ENCODE data around the gene FGD1.

The FGD1 gene

GRCh38 chrX:54470054-54470760, 25.8 kb downstream of the FGD1 start:
- DNase-seq = no peak

GRCh38 chrX:54452920-54453319, 43.1 kb downstream of the FGD1 start:
- DNase-seq = no peak

- no peak for DNase-seq
Observed at GRCh38 chrX:54449929-54450328, 46.1 kb downstream of the FGD1 start.

- DNase-seq = no peak
Observed at GRCh38 chrX:54447461-54447860, 48.6 kb downstream of the FGD1 start.

GRCh38 chrX:54446084-54446483, 50.0 kb downstream of the FGD1 start:
- DNase-seq = no peak

- DNase-seq = no peak
Observed at GRCh38 chrX:54444752-54445151, 51.3 kb downstream of the FGD1 start.

GRCh38 chrX:54442790-54443189, 53.2 kb downstream of the FGD1 start:
- no peak for DNase-seq

GRCh38 chrX:54439960-54440871, 55.8 kb downstream of the FGD1 start, which contains the start of gene TSR2:
TSR2 (plus strand) TSS chrX:54440404; CDS start chrX:54440422, 18 bp downstream.
- DNase-seq = peak; percentile 64

GRCh38 chrX:54435121-54435520, 60.9 kb downstream of the FGD1 start:
- no peak for DNase-seq

- no peak for DNase-seq
Observed at GRCh38 chrX:54430519-54430918, 65.5 kb downstream of the FGD1 start.

- no peak for DNase-seq
Observed at GRCh38 chrX:54427837-54428424, 68.1 kb downstream of the FGD1 start.

- DNase-seq = no peak
Observed at GRCh38 chrX:54423161-54423888, 72.7 kb downstream of the FGD1 start.

- no peak for DNase-seq
Observed at GRCh38 chrX:54422168-54422567, 73.9 kb downstream of the FGD1 start.

GRCh38 chrX:54419559-54420302, 76.3 kb downstream of the FGD1 start:
- no peak for DNase-seq

- no peak for DNase-seq
Observed at GRCh38 chrX:54416965-54417364, 79.1 kb downstream of the FGD1 start.

GRCh38 chrX:54415534-54416350, 80.3 kb downstream of the FGD1 start:
- no peak for DNase-seq

- DNase-seq = no peak
Observed at GRCh38 chrX:54413753-54414152, 82.3 kb downstream of the FGD1 start.

GRCh38 chrX:54411732-54412131, 84.3 kb downstream of the FGD1 start:
- DNase-seq = no peak

- no peak for DNase-seq
Observed at GRCh38 chrX:54407266-54407665, 88.8 kb downstream of the FGD1 start.

GRCh38 chrX:54397113-54397512, 98.9 kb downstream of the FGD1 start:
- no peak for DNase-seq
